HepG2 (cell line): Measurements from ENCODE around the gene CACNA1D. TPM values are rescaled to one million over a fixed set of nuclear protein-coding genes. Genes with fewer than 3 reads are reported as not detected.

ENCODE experiments used
- AGO1 ChIP-seq: fragments of 200-400 bp; formaldehyde crosslinking; IDR thresholded peaks from 2 replicates; pipeline ENCODE4 v1.6.1; 2017; ENCODE audit warnings: mild to moderate bottlenecking, low read depth, low read length, moderate library complexity; ENCODE audit not compliant: poor library complexity, severe bottlenecking
- HIVEP1 ChIP-seq: sonication (generic); formaldehyde crosslinking; IDR thresholded peaks from 2 replicates; pipeline ENCODE4 v1.4.0; 2020; ENCODE audit warnings: mild to moderate bottlenecking, missing genetic modification reagents
- IKZF1 ChIP-seq: fragments of 450-650 bp; IDR thresholded peaks from 2 replicates; pipeline ENCODE4 v1.7.1; 2016
- MXI1 ChIP-seq: IDR thresholded peaks from 3 replicates; pipeline ENCODE4 v1.6.1; 2012; ENCODE audit warnings: low read depth, low read length, inconsistent platforms, borderline replicate concordance
- NFIC ChIP-seq: IDR thresholded peaks from 2 replicates; pipeline ENCODE4 v1.6.1; 2012; ENCODE audit warnings: mild to moderate bottlenecking, low read length, inconsistent platforms
- PHF8 ChIP-seq: sonication (generic); formaldehyde crosslinking; IDR thresholded peaks from 2 replicates; pipeline ENCODE4 v1.5.0; 2020; ENCODE audit warnings: missing genetic modification reagents
- RELA ChIP-seq: sonication (generic); formaldehyde crosslinking; IDR thresholded peaks from 2 replicates; pipeline ENCODE4 v1.4.0; 2020; ENCODE audit warnings: missing genetic modification reagents
- RFXAP ChIP-seq: sonication (generic); formaldehyde crosslinking; IDR thresholded peaks from 2 replicates; pipeline ENCODE4 v1.4.0; 2020; ENCODE audit warnings: missing genetic modification reagents, borderline replicate concordance
- SRSF9 ChIP-seq: fragments of 200-400 bp; formaldehyde crosslinking; IDR thresholded peaks from 2 replicates; pipeline ENCODE4 v1.6.1; 2018; ENCODE audit warnings: borderline replicate concordance, mild to moderate bottlenecking, low read depth, low read length; ENCODE audit not compliant: insufficient read depth, poor library complexity, severe bottlenecking
- TEAD3 ChIP-seq: optimal IDR thresholded peaks from 2 replicates; pipeline ENCODE3; 2016; ENCODE audit warnings: borderline replicate concordance
- ZBTB2 ChIP-seq: sonication (generic); formaldehyde crosslinking; IDR thresholded peaks from 2 replicates; pipeline ENCODE4 v1.8.0; 2022; ENCODE audit warnings: low read depth, missing genetic modification reagents
- ZNF207 ChIP-seq: fragments of 450-650 bp; IDR thresholded peaks from 2 replicates; pipeline ENCODE4 v1.6.1; 2016; ENCODE audit warnings: antibody characterized with exemption, borderline replicate concordance
- ZNF256 ChIP-seq: sonication (generic); formaldehyde crosslinking; conservative IDR thresholded peaks from 2 replicates; pipeline ENCODE4 v1.4.0; 2020; ENCODE audit warnings: missing genetic modification reagents
- ZNF296 ChIP-seq: sonication (generic); formaldehyde crosslinking; conservative IDR thresholded peaks from 2 replicates; pipeline ENCODE4 v1.5.0; 2020; ENCODE audit warnings: mild to moderate bottlenecking, missing genetic modification reagents
- ZNF501 ChIP-seq: sonication (generic); formaldehyde crosslinking; IDR thresholded peaks from 2 replicates; pipeline ENCODE4 v1.5.1; 2020; ENCODE audit warnings: mild to moderate bottlenecking, moderate library complexity, missing genetic modification reagents
- ZNF672 ChIP-seq: sonication (generic); formaldehyde crosslinking; IDR thresholded peaks from 2 replicates; pipeline ENCODE4 v1.8.1; 2022; ENCODE audit warnings: missing genetic modification reagents
- ZNF747 ChIP-seq: sonication (generic); formaldehyde crosslinking; IDR thresholded peaks from 2 replicates; pipeline ENCODE4 v1.8.1; 2023; ENCODE audit warnings: missing genetic modification reagents, mild to moderate bottlenecking, borderline replicate concordance
- ZNF879 ChIP-seq: sonication (generic); formaldehyde crosslinking; IDR thresholded peaks from 2 replicates; pipeline ENCODE4 v1.8.1; 2023; ENCODE audit warnings: missing genetic modification reagents
- polyA plus RNA-seq, 8 experiments: library from polyadenylated mRNA; depleted of rRNA in 3 of 8; stranded (reverse) in 7 of 8; unstranded in 1 of 8; fragments of >200 nt; fragmentation: Illumina TruSeq in 4 of 8; extraction: Trizol in 4 of 8; gene quantifications; 2 replicates each; pipeline versions ENCODE4 v1.2.1 to v1.2.3, GENCODE V29; 2011 to 2016; ENCODE audit warnings: low read depth in 4 of 8, missing spikeins in 1 of 8, mixed read lengths in 1 of 8; ENCODE audit not compliant: insufficient read depth in 1 of 8
- total RNA-seq, 5 experiments: library from RNA; depleted of rRNA; stranded (reverse); fragments of >200 nt; fragmentation: Illumina TruSeq; extraction: Trizol; gene quantifications; 2 replicates each; pipeline ENCODE4 v1.2.3, GENCODE V29; 2016; ENCODE audit warnings: low read depth in 1 of 5
- TF ChIP-seq, protein P1 (sequence below): sonication (generic); formaldehyde crosslinking; IDR thresholded peaks from 2 replicates; pipeline ENCODE4 v1.8.1; 2023; ENCODE audit warnings: mild to moderate bottlenecking, inconsistent platforms, moderate library complexity, missing genetic modification reagents, borderline replicate concordance
- TF ChIP-seq, protein P2 (sequence below): sonication (generic); formaldehyde crosslinking; IDR thresholded peaks from 2 replicates; pipeline ENCODE4 v1.5.1; 2020; ENCODE audit warnings: mild to moderate bottlenecking, moderate library complexity, missing genetic modification reagents
- TF ChIP-seq, protein P3 (sequence below): sonication (generic); formaldehyde crosslinking; IDR thresholded peaks from 2 replicates; pipeline ENCODE4 v1.4.0; 2020; ENCODE audit warnings: mild to moderate bottlenecking, missing genetic modification reagents
- TF ChIP-seq, protein P4 (sequence below): sonication (generic); formaldehyde crosslinking; IDR thresholded peaks from 2 replicates; pipeline ENCODE4 v1.4.0; 2020; ENCODE audit warnings: mild to moderate bottlenecking, low read depth, missing genetic modification reagents
- TF ChIP-seq, protein P5 (sequence below): IDR thresholded peaks from 2 replicates; pipeline ENCODE4 v1.6.1; 2016; ENCODE audit warnings: low read depth, borderline replicate concordance

CACNA1D gene
- total and polyA plus RNA-seq, 2 of the 13 experiments (the other 11 are each of a cell fraction or from before 2014, with no cell fraction given): 0.26 to 0.38 TPM

DNA sequence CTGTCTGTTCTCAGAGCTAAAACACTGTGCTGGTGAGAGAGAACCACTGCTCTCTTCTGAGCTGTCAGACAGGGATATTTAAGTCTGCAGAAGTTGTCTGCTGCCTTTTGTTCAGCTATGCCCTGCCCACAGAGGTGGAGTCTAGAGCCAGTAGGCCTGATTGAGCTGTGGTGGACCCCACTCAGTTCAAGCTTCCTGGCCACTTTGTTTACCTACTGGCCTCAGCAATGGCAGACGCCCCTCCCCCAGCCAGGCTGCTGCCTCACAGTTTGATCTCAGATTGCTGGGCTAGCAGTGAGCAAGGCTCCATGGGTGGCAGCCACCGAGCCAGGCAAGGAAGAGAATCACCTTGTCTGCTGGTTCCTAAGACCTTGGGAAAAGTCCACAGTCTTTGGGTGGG is 21.0 kb upstream of the CACNA1D start (continued):
- TF ChIP-seq ZNF296 (CRISPR knock-in tag) (no peak), AGO1 (no peak), RELA (CRISPR knock-in tag) (no peak), MXI1 (no peak), ZNF672 (no peak), ZBTB2 (CRISPR knock-in tag) (no peak), ZNF256 (CRISPR knock-in tag) (no peak), SRSF9 (no peak), ZNF501 (0 out of 2 replicates have a peak, but pooled peaks have one; percentile 34), RFXAP (CRISPR knock-in tag) (no peak), PHF8 (CRISPR knock-in tag) (no peak), NFIC (no peak), ZNF207 (no peak), IKZF1 (no peak), HIVEP1 (CRISPR knock-in tag) (peak; percentile 55; the same call in 1 of the 2 replicates), ZNF879 (CRISPR knock-in tag) (no peak), TEAD3 (CRISPR knock-in tag) (peak; percentile 19), ZNF747 (CRISPR knock-in tag) (no peak)
- TF ChIP-seq, protein P1, sequence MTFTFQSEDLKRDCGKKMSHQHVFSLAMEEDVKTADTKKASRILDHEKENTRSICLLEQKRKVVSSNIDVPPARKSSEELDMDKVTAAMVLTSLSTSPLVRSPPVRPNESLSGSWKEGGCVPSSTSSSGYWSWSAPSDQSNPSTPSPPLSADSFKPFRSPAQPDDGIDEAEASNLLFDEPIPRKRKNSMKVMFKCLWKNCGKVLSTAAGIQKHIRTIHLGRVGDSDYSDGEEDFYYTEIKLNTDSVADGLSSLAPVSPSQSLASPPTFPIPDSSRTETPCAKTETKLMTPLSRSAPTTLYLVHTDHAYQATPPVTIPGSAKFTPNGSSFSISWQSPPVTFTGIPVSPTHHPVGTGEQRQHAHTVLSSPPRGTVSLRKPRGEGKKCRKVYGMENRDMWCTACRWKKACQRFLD (CRISPR knock-in tag): no peak
- TF ChIP-seq, protein P2, sequence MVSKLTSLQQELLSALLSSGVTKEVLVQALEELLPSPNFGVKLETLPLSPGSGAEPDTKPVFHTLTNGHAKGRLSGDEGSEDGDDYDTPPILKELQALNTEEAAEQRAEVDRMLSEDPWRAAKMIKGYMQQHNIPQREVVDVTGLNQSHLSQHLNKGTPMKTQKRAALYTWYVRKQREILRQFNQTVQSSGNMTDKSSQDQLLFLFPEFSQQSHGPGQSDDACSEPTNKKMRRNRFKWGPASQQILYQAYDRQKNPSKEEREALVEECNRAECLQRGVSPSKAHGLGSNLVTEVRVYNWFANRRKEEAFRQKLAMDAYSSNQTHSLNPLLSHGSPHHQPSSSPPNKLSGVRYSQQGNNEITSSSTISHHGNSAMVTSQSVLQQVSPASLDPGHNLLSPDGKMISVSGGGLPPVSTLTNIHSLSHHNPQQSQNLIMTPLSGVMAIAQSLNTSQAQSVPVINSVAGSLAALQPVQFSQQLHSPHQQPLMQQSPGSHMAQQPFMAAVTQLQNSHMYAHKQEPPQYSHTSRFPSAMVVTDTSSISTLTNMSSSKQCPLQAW (CRISPR knock-in tag): peak; percentile 56; the same call in 1 of the 2 replicates
- TF ChIP-seq, protein P3, sequence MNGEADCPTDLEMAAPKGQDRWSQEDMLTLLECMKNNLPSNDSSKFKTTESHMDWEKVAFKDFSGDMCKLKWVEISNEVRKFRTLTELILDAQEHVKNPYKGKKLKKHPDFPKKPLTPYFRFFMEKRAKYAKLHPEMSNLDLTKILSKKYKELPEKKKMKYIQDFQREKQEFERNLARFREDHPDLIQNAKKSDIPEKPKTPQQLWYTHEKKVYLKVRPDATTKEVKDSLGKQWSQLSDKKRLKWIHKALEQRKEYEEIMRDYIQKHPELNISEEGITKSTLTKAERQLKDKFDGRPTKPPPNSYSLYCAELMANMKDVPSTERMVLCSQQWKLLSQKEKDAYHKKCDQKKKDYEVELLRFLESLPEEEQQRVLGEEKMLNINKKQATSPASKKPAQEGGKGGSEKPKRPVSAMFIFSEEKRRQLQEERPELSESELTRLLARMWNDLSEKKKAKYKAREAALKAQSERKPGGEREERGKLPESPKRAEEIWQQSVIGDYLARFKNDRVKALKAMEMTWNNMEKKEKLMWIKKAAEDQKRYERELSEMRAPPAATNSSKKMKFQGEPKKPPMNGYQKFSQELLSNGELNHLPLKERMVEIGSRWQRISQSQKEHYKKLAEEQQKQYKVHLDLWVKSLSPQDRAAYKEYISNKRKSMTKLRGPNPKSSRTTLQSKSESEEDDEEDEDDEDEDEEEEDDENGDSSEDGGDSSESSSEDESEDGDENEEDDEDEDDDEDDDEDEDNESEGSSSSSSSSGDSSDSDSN (CRISPR knock-in tag): no peak
- TF ChIP-seq, protein P4, sequence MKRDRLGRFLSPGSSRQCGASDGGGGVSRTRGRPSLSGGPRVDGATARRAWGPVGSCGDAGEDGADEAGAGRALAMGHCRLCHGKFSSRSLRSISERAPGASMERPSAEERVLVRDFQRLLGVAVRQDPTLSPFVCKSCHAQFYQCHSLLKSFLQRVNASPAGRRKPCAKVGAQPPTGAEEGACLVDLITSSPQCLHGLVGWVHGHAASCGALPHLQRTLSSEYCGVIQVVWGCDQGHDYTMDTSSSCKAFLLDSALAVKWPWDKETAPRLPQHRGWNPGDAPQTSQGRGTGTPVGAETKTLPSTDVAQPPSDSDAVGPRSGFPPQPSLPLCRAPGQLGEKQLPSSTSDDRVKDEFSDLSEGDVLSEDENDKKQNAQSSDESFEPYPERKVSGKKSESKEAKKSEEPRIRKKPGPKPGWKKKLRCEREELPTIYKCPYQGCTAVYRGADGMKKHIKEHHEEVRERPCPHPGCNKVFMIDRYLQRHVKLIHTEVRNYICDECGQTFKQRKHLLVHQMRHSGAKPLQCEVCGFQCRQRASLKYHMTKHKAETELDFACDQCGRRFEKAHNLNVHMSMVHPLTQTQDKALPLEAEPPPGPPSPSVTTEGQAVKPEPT: no peak
- TF ChIP-seq, protein P5, sequence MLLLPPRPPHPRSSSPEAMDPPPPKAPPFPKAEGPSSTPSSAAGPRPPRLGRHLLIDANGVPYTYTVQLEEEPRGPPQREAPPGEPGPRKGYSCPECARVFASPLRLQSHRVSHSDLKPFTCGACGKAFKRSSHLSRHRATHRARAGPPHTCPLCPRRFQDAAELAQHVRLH: no peak; the same call in 1 of the 2 replicates
